ENCODE data around the gene ZBED6.
"Not testable (repeated sequence)": the region's sequence is repeated elsewhere in the genome, so short reads cannot be mapped to it uniquely, and the experiment has no call there.

Gene ZBED6

DNA sequence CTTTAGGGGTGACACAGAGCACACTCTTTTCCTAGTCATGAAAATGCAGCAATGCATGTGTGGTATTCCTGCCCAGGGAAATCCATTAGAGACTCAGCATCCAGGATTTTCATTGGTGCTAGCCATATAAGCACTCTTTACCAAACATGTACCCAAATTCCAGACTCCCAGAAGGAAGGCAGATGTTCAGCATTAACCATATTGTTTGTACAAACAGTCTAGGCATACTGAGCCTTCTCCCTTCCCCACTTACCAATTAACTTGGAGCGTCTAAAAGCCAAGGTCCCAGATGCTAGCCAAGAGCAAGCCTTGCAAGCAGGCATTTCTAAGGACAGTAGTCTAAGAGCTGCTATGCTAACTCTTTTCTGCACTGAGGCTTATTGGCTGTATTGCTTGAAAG, 27.9 kb downstream of the ZBED6 start:
- H3K4me3 ChIP-seq (ENCODE audit: low read length) = no peak overlapping the region
- no peak for TF ChIP-seq CTCF (conservative IDR thresholded peaks at IDR 0.05; ENCODE audit: low read depth, low read length)
- no peak for DNase-seq (ENCODE audit: low read depth)

- TF ChIP-seq CTCF (conservative IDR thresholded peaks at IDR 0.05; ENCODE audit: low read depth, low read length) = no peak
- no peak for DNase-seq (ENCODE audit: low read depth)
These were observed 30.8 kb downstream of the ZBED6 start for GRCh38 chr1:203826175-203826574.

GRCh38 chr1:203828002-203828401, 32.6 kb downstream of the ZBED6 start:
- no peak for DNase-seq (ENCODE audit: low read depth)
- TF ChIP-seq CTCF (conservative IDR thresholded peaks at IDR 0.05; ENCODE audit: low read depth, low read length) = no peak
- no peak overlapping the region for H3K4me3 ChIP-seq (ENCODE audit: low read length)

More at GRCh38 chr1:203826175-203826574, 30.8 kb downstream of the ZBED6 start:
- no peak overlapping the region for H3K4me3 ChIP-seq (ENCODE audit: low read length)

DNA sequence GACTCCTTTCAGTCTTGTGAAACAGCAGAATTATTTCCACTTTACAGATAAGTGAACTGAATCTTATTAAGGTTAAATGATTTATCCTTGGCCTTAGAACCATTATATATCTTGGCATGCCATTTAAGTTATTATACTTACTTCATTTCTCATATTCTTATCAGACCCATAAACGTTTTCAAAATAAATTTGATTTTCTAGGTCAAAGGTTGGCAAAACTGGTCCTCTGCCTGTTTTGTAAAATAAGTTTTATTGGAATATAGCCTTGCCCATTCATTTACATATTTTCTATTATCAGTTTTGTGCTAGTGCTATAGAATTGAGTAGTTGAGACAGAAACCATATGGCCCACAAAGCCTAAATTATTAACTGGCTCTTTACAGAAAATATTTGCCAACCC, 33.1 kb downstream of the ZBED6 start:
- no peak for DNase-seq (ENCODE audit: low read depth)
- H3K4me3 ChIP-seq (ENCODE audit: low read length) = no peak overlapping the region
- no peak for TF ChIP-seq CTCF (conservative IDR thresholded peaks at IDR 0.05; ENCODE audit: low read depth, low read length)

DNA sequence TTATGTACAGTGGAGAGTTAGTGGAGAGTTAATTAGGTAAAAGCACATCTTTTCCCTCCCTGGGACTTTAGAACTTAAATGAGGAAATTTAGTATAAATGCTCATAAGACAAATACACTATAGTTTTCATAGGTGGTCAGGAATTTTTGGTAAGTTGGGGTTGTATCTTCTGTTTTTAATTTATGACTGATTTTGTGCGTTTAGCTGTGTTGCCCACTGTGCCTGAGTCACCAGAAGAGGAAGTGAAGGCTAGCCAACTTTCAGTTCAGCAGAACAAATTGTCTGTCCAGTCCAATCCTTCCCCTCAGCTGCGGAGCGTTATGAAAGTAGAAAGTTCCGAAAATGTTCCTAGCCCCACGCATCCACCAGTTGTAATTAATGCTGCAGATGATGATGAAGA, 33.8 kb downstream of the ZBED6 start:
- DNase-seq (ENCODE audit: low read depth); H3K4me3 ChIP-seq (ENCODE audit: low read length): not testable (repeated sequence)

- no peak overlapping the region for H3K4me3 ChIP-seq (ENCODE audit: low read length)
- peak; percentile 5 for TF ChIP-seq CTCF (conservative IDR thresholded peaks at IDR 0.05; ENCODE audit: low read depth, low read length)
- no peak for DNase-seq (ENCODE audit: low read depth)
These were observed 40.1 kb downstream of the ZBED6 start for GRCh38 chr1:203835476-203835875.

DNA sequence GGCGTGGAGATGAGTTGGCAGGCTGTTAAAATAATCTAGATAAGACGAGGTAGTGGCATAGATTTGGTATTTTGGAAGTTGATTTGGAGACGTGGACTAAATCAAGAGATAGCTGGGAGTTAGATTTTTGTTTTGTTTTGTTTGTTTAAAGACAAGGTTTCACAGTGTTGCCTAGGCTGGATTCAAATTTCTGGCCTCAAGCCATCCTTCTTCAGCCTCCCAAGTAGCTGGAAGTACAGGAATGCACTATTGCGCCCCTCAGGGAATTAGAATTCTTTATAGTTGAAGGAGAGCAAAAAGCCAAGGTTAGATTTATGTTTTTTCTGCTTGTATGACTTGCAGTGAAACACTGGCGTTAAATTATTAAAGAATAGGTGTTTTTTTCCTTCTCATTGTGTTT, 43.7 kb downstream of the ZBED6 start:
- TF ChIP-seq CTCF (conservative IDR thresholded peaks at IDR 0.05; ENCODE audit: low read depth, low read length) = no peak
- no peak overlapping the region for H3K4me3 ChIP-seq (ENCODE audit: low read length)
- no peak for DNase-seq (ENCODE audit: low read depth)

GRCh38 chr1:203840208-203840808, 44.9 kb downstream of the ZBED6 start:
- no peak for DNase-seq (ENCODE audit: low read depth)
- H3K4me3 ChIP-seq (ENCODE audit: low read length) = no peak overlapping the region
- no peak for TF ChIP-seq CTCF (conservative IDR thresholded peaks at IDR 0.05; ENCODE audit: low read depth, low read length)
